SK-N-SH treated with all-trans-retinoic acid at 6 μM for 48 hours (cell line): ENCODE data around the gene PCDH9.

Source experiments
- ATAC-seq: fragments of 200-7000 bp; cut with Tn5 transposase; 3 replicates; pipeline ENCODE4 v1.9.1; 2020; ENCODE audit warnings: mild to moderate bottlenecking, moderate library complexity
- ARNTL ChIP-seq: fragments of 450-650 bp; formaldehyde crosslinking; IDR thresholded peaks from 2 replicates; pipeline ENCODE4 v1.5.0; 2020; ENCODE audit warnings: low read depth, mild to moderate bottlenecking, moderate library complexity, borderline replicate concordance
- BACH2 ChIP-seq: fragments of 250-450 bp; sonication (Bioruptor Pico); IDR thresholded peaks from 2 replicates; pipeline ENCODE4 v1.9.0; 2021; ENCODE audit warnings: mild to moderate bottlenecking, borderline replicate concordance
- CSDC2 ChIP-seq: fragments of 250-450 bp; sonication (Bioruptor Pico); IDR thresholded peaks from 2 replicates; pipeline ENCODE4 v1.5.0; 2020; ENCODE audit warnings: mild to moderate bottlenecking, moderate library complexity
- ESRRG ChIP-seq: fragments of 250-450 bp; sonication (Bioruptor Pico); IDR thresholded peaks from 2 replicates; pipeline ENCODE4 v1.6.1; 2021; ENCODE audit warnings: mild to moderate bottlenecking
- GLIS3 ChIP-seq: fragments of 250-450 bp; sonication (Bioruptor Pico); IDR thresholded peaks from 2 replicates; pipeline ENCODE4 v1.5.0; 2020; ENCODE audit warnings: mild to moderate bottlenecking, moderate library complexity
- ISL1 ChIP-seq: fragments of 250-450 bp; sonication (Bioruptor Pico); IDR thresholded peaks from 2 replicates; pipeline ENCODE4 v2.1.2; 2022; ENCODE audit warnings: mild to moderate bottlenecking, moderate library complexity
- OSR1 ChIP-seq: fragments of 250-450 bp; sonication (Bioruptor Pico); IDR thresholded peaks from 2 replicates; pipeline ENCODE4 v1.8.0; 2022; ENCODE audit warnings: moderate library complexity, mild to moderate bottlenecking, inconsistent platforms
- PPARA ChIP-seq: fragments of 250-450 bp; sonication (Bioruptor Pico); IDR thresholded peaks from 2 replicates; pipeline ENCODE4 v1.5.0; 2020; ENCODE audit warnings: mild to moderate bottlenecking, borderline replicate concordance
- RARB ChIP-seq: fragments of 250-450 bp; sonication (Bioruptor Pico); IDR thresholded peaks from 2 replicates; pipeline ENCODE4 v1.8.0; 2021; ENCODE audit warnings: mild to moderate bottlenecking, moderate library complexity
- SNAI2 ChIP-seq: fragments of 250-450 bp; sonication (Bioruptor Pico); IDR thresholded peaks from 2 replicates; pipeline ENCODE4 v1.5.0; 2020; ENCODE audit warnings: mild to moderate bottlenecking, moderate library complexity
- TCF4 ChIP-seq: fragments of 250-450 bp; sonication (Bioruptor Pico); IDR thresholded peaks from 2 replicates; pipeline ENCODE4 v1.8.0; 2021; ENCODE audit warnings: mild to moderate bottlenecking, moderate library complexity, borderline replicate concordance
- TOX ChIP-seq: fragments of 250-450 bp; sonication (Bioruptor Pico); IDR thresholded peaks from 2 replicates; pipeline ENCODE4 v1.8.0; 2021; ENCODE audit warnings: mild to moderate bottlenecking, moderate library complexity, borderline replicate concordance
- ZC3H10 ChIP-seq: fragments of 250-450 bp; sonication (Bioruptor Pico); IDR thresholded peaks from 2 replicates; pipeline ENCODE4 v1.5.1; 2021; ENCODE audit warnings: mild to moderate bottlenecking, moderate library complexity
- ZFP3 ChIP-seq: fragments of 250-450 bp; sonication (Bioruptor Pico); IDR thresholded peaks from 2 replicates; pipeline ENCODE4 v1.5.0; 2020; ENCODE audit warnings: mild to moderate bottlenecking, moderate library complexity
- ZFP30 ChIP-seq: fragments of 450-650 bp; formaldehyde crosslinking; IDR thresholded peaks from 2 replicates; pipeline ENCODE4 v1.5.0; 2022; ENCODE audit warnings: mild to moderate bottlenecking, moderate library complexity
- ZNF565 ChIP-seq: fragments of 450-650 bp; formaldehyde crosslinking; conservative IDR thresholded peaks from 2 replicates; pipeline ENCODE4 v1.5.0; 2020; ENCODE audit warnings: low read depth, mild to moderate bottlenecking, moderate library complexity
- ZNF70 ChIP-seq: fragments of 450-650 bp; formaldehyde crosslinking; IDR thresholded peaks from 2 replicates; pipeline ENCODE4 v1.5.0; 2020; ENCODE audit warnings: mild to moderate bottlenecking, moderate library complexity
- ZNF8 ChIP-seq: fragments of 450-650 bp; formaldehyde crosslinking; IDR thresholded peaks from 2 replicates; pipeline ENCODE4 v1.5.0; 2020; ENCODE audit warnings: mild to moderate bottlenecking, moderate library complexity
- TF ChIP-seq, protein P1 (sequence below): fragments of 250-450 bp; sonication (Bioruptor Pico); IDR thresholded peaks from 2 replicates; pipeline ENCODE4 v1.8.0; 2021; ENCODE audit warnings: low read depth, mild to moderate bottlenecking, moderate library complexity, borderline replicate concordance
- TF ChIP-seq, protein P2 (sequence below): fragments of 250-450 bp; sonication (Bioruptor Pico); IDR thresholded peaks from 2 replicates; pipeline ENCODE4 v1.5.1; 2020; ENCODE audit warnings: low read depth, mild to moderate bottlenecking, moderate library complexity
- TF ChIP-seq, protein P3 (sequence below): fragments of 250-450 bp; sonication (Bioruptor Pico); IDR thresholded peaks from 2 replicates; pipeline ENCODE4 v1.5.0; 2020; ENCODE audit warnings: mild to moderate bottlenecking, moderate library complexity
- TF ChIP-seq, protein P4 (sequence below): fragments of 250-450 bp; sonication (Bioruptor Pico); IDR thresholded peaks from 2 replicates; pipeline ENCODE4 v1.5.1; 2021; ENCODE audit warnings: mild to moderate bottlenecking, moderate library complexity
- TF ChIP-seq, protein P5 (sequence below): fragments of 250-450 bp; sonication (Bioruptor Pico); IDR thresholded peaks from 2 replicates; pipeline ENCODE4 v1.8.0; 2020; ENCODE audit warnings: mild to moderate bottlenecking, moderate library complexity, borderline replicate concordance

Gene PCDH9

DNA sequence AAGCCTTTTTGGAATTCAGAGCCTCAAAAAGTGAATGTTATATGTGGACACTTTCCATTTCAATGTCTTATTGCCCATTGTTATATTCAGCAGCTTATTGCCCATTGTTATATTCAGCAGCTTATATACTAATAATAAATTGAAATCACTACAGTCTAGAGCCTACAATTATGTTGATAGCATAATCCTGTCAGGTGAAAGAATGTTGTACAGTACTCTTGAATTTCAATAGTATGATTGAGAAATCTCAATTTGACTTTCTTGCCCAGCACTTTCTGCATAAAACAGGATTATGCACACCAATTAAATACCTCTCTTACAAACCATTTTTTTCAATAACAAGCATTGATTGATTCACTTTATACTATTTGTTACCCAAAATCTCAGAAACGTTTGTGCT, 260.8 kb downstream of the PCDH9 start:
- ATAC-seq, result no peak
- TF ChIP-seq, protein P1, sequence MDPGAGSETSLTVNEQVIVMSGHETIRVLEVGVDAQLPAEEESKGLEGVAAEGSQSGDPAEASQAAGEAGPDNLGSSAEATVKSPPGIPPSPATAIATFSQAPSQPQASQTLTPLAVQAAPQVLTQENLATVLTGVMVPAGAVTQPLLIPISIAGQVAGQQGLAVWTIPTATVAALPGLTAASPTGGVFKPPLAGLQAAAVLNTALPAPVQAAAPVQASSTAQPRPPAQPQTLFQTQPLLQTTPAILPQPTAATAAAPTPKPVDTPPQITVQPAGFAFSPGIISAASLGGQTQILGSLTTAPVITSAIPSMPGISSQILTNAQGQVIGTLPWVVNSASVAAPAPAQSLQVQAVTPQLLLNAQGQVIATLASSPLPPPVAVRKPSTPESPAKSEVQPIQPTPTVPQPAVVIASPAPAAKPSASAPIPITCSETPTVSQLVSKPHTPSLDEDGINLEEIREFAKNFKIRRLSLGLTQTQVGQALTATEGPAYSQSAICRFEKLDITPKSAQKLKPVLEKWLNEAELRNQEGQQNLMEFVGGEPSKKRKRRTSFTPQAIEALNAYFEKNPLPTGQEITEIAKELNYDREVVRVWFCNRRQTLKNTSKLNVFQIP (CRISPR knock-in tag), result no peak
- TF ChIP-seq CSDC2 (CRISPR knock-in tag), result no peak
- TF ChIP-seq ZC3H10 (CRISPR knock-in tag), result no peak
- no peak for TF ChIP-seq ARNTL (CRISPR knock-in tag)
- TF ChIP-seq, protein P2, sequence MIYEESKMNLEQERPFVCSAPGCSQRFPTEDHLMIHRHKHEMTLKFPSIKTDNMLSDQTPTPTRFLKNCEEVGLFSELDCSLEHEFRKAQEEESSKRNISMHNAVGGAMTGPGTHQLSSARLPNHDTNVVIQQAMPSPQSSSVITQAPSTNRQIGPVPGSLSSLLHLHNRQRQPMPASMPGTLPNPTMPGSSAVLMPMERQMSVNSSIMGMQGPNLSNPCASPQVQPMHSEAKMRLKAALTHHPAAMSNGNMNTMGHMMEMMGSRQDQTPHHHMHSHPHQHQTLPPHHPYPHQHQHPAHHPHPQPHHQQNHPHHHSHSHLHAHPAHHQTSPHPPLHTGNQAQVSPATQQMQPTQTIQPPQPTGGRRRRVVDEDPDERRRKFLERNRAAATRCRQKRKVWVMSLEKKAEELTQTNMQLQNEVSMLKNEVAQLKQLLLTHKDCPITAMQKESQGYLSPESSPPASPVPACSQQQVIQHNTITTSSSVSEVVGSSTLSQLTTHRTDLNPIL, result no peak
- no peak for TF ChIP-seq ZNF70 (CRISPR knock-in tag)
- TF ChIP-seq TOX (CRISPR knock-in tag), result no peak
- TF ChIP-seq, protein P3, sequence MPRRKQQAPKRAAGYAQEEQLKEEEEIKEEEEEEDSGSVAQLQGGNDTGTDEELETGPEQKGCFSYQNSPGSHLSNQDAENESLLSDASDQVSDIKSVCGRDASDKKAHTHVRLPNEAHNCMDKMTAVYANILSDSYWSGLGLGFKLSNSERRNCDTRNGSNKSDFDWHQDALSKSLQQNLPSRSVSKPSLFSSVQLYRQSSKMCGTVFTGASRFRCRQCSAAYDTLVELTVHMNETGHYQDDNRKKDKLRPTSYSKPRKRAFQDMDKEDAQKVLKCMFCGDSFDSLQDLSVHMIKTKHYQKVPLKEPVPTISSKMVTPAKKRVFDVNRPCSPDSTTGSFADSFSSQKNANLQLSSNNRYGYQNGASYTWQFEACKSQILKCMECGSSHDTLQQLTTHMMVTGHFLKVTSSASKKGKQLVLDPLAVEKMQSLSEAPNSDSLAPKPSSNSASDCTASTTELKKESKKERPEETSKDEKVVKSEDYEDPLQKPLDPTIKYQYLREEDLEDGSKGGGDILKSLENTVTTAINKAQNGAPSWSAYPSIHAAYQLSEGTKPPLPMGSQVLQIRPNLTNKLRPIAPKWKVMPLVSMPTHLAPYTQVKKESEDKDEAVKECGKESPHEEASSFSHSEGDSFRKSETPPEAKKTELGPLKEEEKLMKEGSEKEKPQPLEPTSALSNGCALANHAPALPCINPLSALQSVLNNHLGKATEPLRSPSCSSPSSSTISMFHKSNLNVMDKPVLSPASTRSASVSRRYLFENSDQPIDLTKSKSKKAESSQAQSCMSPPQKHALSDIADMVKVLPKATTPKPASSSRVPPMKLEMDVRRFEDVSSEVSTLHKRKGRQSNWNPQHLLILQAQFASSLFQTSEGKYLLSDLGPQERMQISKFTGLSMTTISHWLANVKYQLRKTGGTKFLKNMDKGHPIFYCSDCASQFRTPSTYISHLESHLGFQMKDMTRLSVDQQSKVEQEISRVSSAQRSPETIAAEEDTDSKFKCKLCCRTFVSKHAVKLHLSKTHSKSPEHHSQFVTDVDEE (CRISPR knock-in tag), result no peak
- TF ChIP-seq RARB, result no peak
- no peak for TF ChIP-seq ZFP30
- TF ChIP-seq ZNF565 (CRISPR knock-in tag), result no peak
- no peak for TF ChIP-seq ZFP3
- TF ChIP-seq ISL1 (CRISPR knock-in tag), result no peak
- no peak for TF ChIP-seq PPARA (CRISPR knock-in tag)
- TF ChIP-seq BACH2 (CRISPR knock-in tag), result no peak

DNA sequence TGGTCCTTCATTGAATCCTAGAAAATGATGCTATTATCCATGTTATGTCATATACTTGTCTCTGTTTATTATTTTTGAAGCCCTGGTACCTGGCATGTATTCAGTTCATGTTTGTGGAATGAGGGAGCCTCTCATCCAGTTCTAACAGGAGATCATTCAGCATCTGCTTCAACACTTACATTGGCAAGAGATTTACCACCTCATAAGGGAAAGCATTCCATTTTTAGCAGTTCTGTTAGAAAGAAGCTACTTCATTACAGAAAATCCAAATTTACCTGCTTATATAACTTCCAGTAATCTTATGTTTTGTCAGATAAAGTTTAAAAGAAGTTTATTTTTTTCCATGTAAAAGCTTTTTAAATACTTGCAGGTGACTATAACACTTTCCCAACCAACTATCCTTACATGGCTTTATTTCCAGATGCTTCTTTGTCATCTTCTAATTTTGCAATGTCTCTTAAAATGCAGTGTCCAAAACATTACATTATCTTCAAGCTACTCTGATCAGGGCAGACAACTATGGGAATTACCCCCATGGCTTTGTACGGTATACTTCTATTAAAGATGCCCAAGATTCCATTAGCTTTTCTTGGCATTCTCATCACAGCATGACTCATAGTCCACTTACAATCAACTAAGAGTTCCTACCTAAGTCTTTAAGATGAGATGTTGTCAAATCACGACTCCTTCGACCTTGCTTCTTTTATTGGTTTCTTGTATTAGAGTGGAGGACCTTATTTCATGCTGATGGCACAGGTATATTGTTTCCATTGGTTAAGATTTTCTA, 262.1 kb downstream of the PCDH9 start:
- peak; percentile 90 for ATAC-seq
- TF ChIP-seq TOX (CRISPR knock-in tag), result peak; percentile 14; the same call in 1 of the 2 replicates
- TF ChIP-seq RARB, result no peak
- TF ChIP-seq ZNF8, result no peak
- peak; percentile 74 for TF ChIP-seq ISL1 (CRISPR knock-in tag)
- TF ChIP-seq, protein P4, sequence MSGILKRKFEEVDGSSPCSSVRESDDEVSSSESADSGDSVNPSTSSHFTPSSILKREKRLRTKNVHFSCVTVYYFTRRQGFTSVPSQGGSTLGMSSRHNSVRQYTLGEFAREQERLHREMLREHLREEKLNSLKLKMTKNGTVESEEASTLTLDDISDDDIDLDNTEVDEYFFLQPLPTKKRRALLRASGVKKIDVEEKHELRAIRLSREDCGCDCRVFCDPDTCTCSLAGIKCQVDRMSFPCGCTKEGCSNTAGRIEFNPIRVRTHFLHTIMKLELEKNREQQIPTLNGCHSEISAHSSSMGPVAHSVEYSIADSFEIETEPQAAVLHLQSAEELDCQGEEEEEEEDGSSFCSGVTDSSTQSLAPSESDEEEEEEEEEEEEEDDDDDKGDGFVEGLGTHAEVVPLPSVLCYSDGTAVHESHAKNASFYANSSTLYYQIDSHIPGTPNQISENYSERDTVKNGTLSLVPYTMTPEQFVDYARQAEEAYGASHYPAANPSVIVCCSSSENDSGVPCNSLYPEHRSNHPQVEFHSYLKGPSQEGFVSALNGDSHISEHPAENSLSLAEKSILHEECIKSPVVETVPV (CRISPR knock-in tag), result no peak
- TF ChIP-seq CSDC2 (CRISPR knock-in tag), result no peak
- TF ChIP-seq BACH2 (CRISPR knock-in tag), result no peak
- TF ChIP-seq, protein P5, sequence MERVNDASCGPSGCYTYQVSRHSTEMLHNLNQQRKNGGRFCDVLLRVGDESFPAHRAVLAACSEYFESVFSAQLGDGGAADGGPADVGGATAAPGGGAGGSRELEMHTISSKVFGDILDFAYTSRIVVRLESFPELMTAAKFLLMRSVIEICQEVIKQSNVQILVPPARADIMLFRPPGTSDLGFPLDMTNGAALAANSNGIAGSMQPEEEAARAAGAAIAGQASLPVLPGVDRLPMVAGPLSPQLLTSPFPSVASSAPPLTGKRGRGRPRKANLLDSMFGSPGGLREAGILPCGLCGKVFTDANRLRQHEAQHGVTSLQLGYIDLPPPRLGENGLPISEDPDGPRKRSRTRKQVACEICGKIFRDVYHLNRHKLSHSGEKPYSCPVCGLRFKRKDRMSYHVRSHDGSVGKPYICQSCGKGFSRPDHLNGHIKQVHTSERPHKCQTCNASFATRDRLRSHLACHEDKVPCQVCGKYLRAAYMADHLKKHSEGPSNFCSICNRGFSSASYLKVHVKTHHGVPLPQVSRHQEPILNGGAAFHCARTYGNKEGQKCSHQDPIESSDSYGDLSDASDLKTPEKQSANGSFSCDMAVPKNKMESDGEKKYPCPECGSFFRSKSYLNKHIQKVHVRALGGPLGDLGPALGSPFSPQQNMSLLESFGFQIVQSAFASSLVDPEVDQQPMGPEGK (CRISPR knock-in tag), result no peak
- TF ChIP-seq ZNF565 (CRISPR knock-in tag), result no peak
- TF ChIP-seq OSR1 (CRISPR knock-in tag), result no peak
- no peak for TF ChIP-seq SNAI2 (CRISPR knock-in tag)
- TF ChIP-seq, protein P3 (CRISPR knock-in tag), result no peak
- TF ChIP-seq ZFP30, result no peak
- no peak for TF ChIP-seq GLIS3
- TF ChIP-seq, protein P1 (CRISPR knock-in tag), result no peak
- no peak for TF ChIP-seq ESRRG (CRISPR knock-in tag)
- TF ChIP-seq TCF4 (CRISPR knock-in tag), result no peak
- TF ChIP-seq, protein P2, result no peak
- no peak for TF ChIP-seq ARNTL (CRISPR knock-in tag)
- TF ChIP-seq ZNF70 (CRISPR knock-in tag), result peak; percentile 35; the same call in 1 of the 2 replicates
